ENCODE data around the gene MAD1L1.

DNA sequence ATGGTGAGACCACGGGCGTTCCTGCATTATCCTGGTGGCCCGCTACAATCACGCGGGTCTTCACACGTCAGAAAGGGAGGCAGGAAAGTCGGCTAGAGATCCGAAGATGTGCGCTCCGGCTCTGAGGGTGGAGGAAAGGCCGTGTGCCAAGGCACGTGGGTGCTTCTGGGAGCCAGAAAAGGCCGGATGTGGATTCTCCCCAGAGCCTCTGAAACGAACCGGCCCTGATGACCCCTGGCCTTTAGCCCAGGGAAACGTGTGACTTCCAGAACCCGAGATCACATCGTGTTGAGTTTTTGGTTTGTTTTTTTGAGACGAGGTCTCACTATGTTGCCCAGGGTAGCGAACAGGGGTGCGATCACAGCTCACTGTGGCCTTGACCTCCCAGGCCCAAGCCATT lies 318.4 kb downstream of the MAD1L1 start:
- TF ChIP-seq POLR2AphosphoS5 (IDR thresholded peaks at IDR 0.05), result no peak
- TF ChIP-seq, protein P1, sequence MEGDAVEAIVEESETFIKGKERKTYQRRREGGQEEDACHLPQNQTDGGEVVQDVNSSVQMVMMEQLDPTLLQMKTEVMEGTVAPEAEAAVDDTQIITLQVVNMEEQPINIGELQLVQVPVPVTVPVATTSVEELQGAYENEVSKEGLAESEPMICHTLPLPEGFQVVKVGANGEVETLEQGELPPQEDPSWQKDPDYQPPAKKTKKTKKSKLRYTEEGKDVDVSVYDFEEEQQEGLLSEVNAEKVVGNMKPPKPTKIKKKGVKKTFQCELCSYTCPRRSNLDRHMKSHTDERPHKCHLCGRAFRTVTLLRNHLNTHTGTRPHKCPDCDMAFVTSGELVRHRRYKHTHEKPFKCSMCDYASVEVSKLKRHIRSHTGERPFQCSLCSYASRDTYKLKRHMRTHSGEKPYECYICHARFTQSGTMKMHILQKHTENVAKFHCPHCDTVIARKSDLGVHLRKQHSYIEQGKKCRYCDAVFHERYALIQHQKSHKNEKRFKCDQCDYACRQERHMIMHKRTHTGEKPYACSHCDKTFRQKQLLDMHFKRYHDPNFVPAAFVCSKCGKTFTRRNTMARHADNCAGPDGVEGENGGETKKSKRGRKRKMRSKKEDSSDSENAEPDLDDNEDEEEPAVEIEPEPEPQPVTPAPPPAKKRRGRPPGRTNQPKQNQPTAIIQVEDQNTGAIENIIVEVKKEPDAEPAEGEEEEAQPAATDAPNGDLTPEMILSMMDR (IDR thresholded peaks at IDR 0.05), result no peak
